GM18511 (cell line): Measurements from ENCODE around the gene PPIL3.

Experiments used
- ATAC-seq: cut with Tn5 transposase; IDR thresholded peaks from one replicate; pipeline ENCODE4 v1.9.1; 2021; ENCODE audit warnings: mild to moderate bottlenecking, moderate library complexity; ENCODE audit not compliant: unreplicated experiment

Gene PPIL3

DNA sequence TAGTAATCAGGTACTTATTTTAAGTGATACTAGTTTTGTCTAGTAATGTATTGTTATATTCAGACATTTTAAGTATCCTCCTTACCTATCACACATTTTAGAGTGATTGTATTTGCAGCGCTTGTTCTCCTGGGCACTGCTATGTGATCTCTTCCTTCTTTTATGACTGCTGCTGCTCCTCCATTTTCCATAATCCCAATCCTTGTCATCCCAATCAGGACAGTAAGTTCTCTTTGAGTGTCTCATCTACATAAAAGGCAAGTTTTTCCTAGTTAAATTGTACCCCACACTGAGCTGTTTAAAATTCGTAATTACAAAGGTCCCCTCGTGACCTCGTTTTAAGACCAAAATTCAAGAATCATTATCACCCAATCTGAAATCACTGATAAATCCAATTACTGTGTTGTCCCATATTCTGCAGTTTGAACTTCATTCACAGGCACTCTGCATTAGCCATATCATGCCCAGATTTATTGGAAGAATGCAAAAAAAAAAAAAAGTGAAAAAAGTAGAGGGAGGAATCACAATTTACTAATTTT, 27.2 kb downstream of the PPIL3 start:
- no peak for ATAC-seq

DNA sequence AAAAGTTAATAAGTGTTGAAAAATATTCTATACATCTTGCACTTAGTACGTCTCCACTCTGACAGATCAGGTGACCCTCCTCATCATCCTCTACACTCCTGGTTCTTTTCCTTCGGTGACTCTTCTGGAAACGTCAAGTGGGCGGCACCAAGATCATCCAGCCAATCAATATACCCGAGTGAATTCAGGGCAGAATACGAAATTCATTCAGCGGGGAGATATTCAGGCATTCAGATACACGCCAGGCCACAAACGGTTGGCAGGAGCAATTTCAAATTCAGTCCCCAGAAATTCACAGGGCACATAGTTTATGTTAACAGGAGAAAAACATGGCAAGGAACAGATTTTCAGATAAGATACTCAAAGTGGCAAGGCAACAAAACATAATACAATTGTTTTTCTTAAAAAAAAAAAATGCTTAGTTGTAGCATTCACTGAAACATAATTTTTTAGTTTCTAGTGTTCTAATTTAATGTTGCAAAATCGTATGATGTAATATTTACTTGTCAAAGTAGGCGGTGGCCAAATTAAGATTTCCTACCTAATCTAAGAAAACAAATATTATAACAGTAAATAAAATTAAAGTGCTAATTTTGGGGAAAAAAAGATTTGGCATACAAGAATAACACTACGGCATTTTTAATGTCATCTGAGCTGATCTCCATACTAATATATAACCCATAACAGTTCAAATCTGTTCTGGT, 28.6 kb downstream of the PPIL3 start:
- ATAC-seq = no peak

DNA sequence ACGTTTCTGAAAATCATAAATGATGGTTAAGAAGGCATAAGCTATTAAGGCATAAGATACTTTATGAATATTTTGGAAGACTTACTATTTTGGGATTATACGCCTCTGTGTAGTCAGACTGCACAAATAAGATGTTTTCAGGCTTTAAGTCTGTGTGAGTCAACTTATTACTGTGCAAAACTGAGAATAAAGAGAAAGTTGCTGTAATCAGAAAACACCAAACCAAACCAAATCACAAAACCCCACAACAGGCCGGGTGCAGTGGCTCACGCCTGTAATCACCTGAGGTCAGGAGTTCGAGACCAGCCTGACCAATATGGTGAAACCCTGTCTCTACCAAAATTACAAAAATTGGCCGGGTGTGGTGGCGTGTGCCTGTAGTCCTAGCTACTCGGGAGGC, 32.1 kb downstream of the PPIL3 start:
- ATAC-seq = no peak

DNA sequence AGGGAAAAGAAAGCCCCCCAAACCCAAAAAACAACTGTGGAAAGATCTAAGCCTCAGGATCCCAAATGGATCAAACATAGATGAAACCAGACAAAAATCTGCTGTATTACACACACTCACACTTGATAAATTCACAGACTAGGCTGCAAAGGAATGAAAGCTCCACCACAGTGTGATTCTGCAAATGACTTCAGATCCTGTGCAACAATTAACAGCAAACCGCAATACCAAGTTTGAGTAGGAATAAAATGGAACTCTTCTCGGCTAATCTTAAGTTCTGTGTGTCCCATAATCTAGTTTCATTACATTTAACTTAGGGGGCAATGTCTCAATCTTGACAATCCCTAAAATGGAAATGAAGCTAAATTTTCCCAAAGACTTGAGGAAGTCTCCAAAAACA, 36.3 kb downstream of the PPIL3 start:
- no peak for ATAC-seq

DNA sequence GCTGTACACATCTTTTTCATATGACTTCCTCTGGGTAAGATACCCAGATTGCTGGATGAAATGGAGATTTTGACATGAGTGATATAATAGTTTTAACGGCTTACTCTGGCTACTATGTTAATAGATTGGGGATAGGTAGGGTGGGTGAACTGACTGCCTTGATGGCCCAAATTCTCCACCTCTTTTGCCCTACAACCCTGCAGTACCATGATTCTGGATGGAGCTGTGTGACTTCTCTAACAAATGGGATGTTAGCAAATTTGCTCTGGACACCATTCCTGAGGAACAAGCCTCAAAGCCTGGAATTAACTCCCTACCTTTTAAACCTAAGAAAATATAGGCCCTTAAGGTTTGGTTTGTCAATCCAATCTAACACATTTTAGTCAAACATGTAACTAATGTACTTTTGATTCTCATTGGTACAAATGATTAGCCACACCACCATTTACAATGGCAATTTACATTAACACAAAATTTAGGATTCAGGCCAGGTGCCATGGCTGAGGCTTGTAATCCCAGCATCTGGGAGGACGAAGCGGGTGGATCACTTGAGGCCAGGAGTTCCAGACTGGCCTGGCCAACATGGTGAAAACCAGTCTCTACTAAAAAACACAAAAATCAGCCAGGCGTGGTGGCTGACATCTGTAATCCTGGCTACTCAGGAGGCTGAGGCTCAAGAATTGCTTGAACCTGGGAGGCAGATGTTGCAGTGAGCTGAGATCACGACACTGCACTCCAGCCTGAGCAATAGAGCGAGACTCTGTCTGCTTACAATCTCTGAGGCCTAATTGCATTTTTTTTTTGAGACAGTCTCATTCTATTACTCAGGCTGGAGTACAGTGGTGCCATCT, 37.3 kb downstream of the PPIL3 start:
- no peak for ATAC-seq

DNA sequence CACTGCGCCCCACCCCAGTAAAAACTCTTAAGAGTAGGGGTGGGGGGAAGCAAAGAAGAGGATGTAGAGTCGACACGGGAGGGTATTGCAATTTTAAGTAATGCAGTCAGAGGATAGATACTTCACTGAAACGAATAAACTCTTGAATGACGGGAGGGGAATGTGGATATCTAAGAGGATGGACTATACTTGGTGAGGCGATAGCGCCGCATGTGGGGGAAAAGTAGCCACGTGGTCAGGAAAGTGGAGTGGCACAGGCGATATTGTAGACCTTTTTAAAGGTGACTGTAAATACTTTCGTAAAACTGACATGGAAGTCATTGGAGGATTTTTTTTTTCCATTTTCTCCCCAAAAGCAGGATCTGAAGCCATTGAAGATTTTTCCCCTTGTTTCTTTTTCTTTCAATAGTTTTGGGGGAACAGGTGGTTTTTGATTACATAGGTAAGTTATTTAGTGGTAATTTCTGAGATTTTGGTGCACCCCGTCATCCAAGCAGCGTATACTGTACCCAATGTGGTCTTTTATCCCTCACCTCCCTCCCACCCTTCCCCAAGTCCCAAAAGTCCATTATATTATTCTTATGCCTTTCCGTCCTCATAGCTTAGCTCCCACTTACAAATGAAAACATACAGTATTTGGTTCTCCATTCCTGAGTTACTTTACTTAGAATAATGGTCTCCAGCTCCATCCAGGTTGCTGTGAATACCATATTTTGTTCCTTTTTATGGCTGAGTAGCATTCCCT, 38.2 kb downstream of the PPIL3 start:
- no peak for ATAC-seq

DNA sequence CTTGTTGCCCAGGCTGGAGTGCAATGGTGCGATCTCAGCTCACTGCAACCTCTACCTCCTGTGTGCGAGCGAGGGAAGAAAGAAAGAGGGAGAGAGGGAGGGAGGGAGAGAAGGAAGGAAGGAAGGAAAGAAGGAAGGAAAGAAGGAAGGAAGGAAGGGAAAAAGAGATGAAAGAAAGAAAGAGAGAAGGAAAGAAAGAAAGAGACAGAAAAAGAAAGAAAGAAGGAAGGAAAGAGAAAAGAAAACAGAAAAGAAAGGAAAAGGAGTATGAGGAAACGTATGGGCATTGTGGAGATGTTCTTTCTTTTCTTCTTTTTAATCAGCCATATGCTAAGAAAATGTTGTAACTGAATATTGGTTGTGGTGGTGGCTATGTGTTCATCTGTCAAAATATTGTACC, 40.9 kb downstream of the PPIL3 start:
- no peak for ATAC-seq

DNA sequence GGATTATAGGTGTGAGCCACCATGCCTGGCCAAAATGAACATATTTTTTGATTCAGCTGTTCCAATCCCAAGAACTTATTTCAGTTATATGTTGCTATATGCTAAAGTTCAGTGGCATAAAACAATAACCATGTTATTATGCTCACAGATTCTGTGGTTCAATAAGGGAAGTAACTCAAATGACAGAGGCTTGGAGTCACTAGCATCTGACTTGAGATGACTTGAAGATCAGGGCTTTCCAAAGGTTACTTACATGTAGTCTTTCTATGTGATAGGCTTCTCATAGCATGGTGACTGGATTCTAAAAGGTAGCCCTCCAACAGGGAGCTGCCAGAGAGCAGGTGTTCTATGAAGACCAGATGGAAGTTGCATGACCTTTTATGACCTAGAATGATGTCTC, 41.6 kb downstream of the PPIL3 start:
- ATAC-seq = no peak

DNA sequence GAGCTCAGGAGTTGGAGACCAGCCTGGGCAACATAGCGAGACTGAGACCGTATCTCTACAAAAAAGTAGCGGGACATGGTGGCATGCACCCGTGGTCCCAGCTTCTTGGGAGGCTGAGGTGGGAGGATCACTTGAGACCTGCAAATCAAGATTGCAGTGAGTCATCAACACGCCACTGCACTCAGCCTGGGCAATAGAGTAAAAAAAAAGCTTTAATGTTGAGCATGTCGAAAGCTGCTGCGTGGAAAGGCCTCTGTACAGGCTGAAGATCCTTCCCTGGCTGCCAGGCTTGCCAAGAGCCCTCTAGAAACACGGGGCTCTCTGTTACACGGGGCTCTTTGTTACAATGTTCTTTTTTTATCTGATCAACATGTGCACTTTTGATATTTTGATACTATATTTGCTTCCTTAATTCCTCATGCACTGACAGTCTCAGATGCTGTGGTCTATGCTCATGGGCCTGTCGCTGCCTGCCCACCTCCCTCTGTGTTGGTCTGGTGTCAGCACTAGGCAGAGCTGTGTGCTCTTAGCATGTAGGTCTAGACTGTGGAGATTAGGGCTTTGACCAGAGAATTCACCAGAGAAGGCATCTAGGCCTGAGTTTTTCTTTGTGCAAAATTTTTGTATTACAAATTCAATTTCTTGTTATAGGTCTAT, 43.1 kb downstream of the PPIL3 start:
- no peak for ATAC-seq

DNA sequence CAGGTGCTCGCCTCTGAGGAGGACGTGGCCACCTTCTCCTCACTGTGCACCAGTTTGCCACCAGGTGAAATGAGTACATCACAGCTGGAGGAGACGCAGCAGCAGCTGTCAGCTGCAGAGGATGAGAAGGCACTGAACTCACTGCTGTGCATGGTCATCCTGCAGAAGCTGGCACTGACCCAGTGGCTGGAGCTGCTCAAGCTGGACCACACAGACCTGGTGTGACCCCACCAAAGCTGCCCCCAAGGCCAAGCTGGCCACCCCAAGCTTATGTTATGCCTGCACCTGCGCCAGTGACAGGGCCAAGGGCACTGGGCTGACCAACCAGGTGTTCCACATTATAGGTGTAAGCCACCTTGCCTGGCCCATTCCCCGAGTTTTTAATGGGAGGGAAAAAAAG, 43.7 kb downstream of the PPIL3 start:
- ATAC-seq = no peak

DNA sequence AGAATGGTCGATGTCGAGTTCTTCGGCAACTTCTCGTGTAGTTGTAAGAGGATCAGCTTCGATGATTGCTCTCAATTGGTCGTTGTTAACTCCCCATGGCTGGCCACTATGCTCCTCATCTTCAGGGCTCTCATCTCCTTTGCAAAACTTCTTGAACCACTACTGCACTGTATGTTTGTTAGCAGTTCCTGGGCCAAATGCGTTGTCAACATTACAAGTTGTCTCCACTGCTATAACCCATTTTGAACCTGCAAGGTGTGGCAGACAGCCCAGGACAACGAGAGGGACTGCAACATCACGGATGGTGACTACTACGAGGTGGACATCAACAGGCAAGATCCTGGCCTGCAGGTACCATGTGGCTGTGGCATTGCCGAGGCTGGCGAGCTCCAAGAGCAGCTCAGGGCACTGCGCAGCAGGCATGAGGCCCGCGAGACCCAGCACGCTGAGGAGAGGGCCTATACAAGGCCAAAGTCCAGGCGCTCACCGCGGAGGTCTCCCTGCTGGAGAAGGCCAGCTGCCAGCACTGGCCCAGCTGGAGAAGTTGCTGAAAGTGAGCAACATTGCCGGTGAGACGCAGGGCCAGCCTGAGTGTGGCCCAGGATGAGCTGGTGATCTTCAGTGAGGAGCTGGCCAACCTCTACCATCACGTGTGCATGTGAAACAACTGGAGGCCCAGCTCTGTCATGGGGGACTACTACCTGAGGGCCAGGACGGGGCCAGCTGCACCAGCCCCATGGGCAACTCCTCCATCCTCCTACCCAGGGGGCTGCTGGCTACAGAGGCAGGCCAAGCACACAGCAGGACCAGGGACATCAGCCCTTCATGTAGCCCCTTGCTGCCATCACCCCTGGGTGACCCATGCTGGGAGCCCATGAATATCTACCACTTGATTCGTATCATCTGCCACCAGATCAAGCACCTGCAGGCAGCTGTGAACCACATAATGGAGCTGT, 44.6 kb downstream of the PPIL3 start:
- ATAC-seq = no peak

DNA sequence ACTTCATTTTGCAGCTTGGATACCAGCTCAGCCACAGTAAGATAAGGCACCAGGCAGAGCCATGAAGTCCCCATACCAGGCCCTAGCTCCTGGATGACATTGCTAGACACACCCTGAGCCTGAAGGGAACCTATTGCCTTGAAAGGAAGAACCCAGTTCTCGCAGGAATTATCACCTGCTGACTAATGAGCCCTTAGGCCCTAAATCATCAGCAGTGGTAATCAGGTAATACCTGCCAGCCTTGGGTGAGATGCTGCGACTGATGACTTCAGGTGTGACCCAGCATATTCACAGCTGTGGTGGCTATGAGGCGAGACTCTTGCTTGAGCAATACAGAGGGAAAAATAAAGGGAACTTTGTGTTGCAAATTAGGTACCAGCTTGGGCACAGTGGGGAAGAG, 49.4 kb downstream of the PPIL3 start:
- no peak for ATAC-seq

DNA sequence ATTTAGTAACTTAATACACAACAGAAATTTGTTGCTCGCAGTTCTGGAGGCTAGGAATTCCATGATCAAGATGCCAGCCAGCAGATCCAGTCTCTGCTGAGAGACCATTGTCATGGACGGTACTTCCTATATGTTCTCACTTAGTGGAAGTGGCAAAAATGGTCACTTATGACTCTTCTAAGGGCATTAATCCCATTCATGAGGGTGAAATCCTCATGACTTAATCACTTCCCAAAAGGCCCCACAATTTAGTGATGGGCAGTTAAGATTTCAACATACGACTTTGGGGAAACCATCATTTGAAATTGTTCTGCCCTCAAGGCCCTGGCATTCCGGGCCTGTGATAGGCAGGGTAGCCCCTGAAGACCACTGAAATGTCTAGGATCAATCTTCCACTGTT, 54.2 kb downstream of the PPIL3 start:
- no peak for ATAC-seq

DNA sequence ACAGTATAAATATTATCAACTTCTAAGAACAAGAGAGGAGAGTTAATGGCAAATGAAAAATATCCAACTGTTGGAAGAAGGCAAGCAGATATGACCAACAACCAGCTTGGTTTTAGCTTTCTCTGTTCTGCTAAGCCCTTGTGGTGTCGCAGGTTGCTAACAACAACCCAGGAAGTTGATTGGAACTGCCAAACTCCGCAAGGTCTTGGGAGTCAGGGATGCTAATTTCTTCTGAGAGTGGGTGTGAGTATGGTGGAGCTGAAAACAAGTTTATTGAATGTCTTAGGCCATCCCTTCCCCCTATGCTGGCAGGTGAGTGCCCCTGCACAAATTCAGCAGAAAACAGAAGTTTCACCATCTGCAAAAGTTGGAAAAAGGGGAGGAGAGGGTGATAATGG, 59.6 kb downstream of the PPIL3 start:
- ATAC-seq = no peak

DNA sequence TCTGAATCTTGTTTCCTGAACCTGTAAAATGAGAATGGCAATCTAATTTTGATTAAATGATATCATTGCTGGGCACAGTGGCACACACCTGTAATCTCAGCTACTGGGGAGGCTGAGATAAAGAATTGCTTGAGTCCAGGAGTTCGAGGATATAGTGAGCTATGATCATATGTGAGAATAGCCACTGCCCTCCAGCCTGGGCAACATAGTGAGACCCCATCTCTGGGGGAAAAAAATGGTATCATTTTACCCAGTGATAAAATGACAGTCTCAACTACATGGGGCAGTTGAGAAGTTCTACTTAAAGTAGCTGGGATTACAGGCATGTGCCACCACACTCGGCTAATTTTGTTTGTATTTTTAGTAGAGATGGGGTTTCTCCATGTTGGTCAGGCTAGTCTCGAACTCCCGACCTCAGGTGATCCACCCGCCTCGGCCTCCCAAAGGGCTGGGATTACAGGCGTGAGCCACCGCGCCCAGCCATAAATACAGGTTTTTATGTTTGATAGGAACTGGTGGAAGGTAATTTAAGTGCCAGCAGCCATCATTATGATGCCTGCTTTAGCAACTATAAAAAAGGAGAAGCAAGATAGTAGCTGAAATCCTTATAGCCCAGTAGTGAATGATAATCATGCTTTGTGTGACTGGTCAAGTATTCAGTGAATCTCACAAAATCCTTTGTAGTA, 60.2 kb downstream of the PPIL3 start:
- no peak for ATAC-seq

DNA sequence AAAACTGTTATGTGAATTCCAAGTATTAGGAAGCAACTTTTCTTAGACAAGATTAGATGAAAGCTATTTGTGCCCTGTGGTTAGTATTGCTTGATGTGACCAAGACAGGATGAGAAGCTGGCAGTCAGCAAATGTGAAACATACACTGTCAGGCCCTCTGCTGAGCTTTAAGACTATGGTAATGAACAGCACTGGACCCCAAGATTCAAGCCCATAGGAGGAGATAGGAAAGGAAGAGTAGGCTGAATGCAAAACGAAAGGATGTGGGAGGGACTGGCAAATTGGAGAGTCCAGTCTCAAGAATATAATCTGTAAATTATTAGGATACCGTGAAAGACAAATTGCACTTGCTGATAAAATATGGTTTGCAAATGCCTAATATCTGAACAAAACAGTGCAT, 60.8 kb downstream of the PPIL3 start:
- ATAC-seq = no peak

DNA sequence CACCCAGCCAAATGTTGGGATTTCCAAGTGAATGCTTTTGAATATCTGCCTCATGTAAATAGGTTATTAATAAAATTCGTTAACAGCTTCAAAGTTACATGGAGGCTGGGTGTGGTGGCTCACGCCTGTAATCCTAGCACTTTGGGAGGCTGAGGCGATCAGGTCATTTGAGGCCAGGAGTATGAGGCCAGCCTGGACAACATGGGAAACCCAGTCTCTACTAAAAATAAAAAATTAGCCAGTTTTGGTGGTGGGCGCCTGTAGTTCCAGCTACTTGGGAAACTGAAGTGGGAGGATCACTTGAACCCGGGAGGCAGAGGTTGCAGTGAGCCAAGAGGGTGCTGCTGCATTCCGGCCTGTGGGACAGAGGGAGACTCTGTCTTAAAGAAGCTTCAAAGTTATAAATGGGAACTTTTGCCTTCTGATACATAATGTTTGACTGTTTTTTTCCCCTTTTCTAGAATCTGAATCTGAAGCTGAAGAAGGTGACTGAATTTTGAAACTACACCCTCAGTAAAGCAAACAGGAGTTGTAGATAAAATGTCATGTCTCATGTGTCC, 67.1 kb downstream of the PPIL3 start:
- no peak for ATAC-seq
